Tibial nerve (tissue), 4 donors: ENCODE measurements around the gene RPL35. TPM values are rescaled to one million over a fixed set of nuclear protein-coding genes. Genes with fewer than 3 reads are reported as not detected.

Experiments
- DNase-seq, 2 donors: peaks; one replicate each; pipeline ENCODE4 v3.0.0-alpha.2; 2019; ENCODE audit warnings: low spot score in 2 of 2
- H3K27ac ChIP-seq, 4 donors: fragments of 200-600 bp; sonication (generic) in 3 of 4; one replicate each; pipeline ENCODE4 v1.5.1; 2017 to 2019; ENCODE audit warnings: mild to moderate bottlenecking in 1 of 4
- H3K27me3 ChIP-seq, 2 donors: fragments of 200-600 bp; sonication (generic) in 1 of 2; one replicate each; pipeline versions ENCODE4 v1.5.1 to v1.6.0; 2017 to 2019
- H3K36me3 ChIP-seq, 3 donors: fragments of 200-600 bp; sonication (generic); one replicate each; pipeline ENCODE4 v1.5.1; 2018 to 2019
- H3K4me1 ChIP-seq, 4 donors: fragments of 200-600 bp; sonication (generic) in 3 of 4; one replicate each; pipeline ENCODE4 v1.5.1; 2017 to 2019
- H3K4me3 ChIP-seq, 4 donors: fragments of 200-600 bp; sonication (generic) in 3 of 4; one replicate each; pipeline ENCODE4 v1.5.1; 2017 to 2019; ENCODE audit warnings: mild to moderate bottlenecking in 1 of 4, moderate library complexity in 1 of 4
- H3K9me3 ChIP-seq, 4 donors: fragments of 200-600 bp; sonication (generic) in 3 of 4; one replicate each; pipeline ENCODE4 v1.5.1; 2017 to 2019
- CTCF ChIP-seq, 5 experiments: fragments of 200-600 bp in 3 of 5; fragments of 450-650 bp in 2 of 5; sonication (generic) in 3 of 5; IDR thresholded peaks; one replicate each; pipeline ENCODE4 v1.5.1; 2016 to 2019; ENCODE audit warnings: antibody characterized with exemption in 5 of 5, mild to moderate bottlenecking in 3 of 5, moderate library complexity in 2 of 5
- EP300 ChIP-seq, 2 donors: sonication (generic); formaldehyde crosslinking; IDR thresholded peaks; one replicate each; pipeline ENCODE4 v1.6.1; 2017; ENCODE audit warnings: antibody characterized with exemption in 2 of 2, mild to moderate bottlenecking in 1 of 2
- POLR2A ChIP-seq, 2 donors: fragments of 450-650 bp; IDR thresholded peaks; one replicate each; pipeline ENCODE4 v1.6.1; 2017; ENCODE audit warnings: antibody characterized with exemption in 2 of 2, mild to moderate bottlenecking in 2 of 2, moderate library complexity in 2 of 2
- WGBS, 2 donors: methylation state at CpG; one replicate each; pipeline ENCODE4 v1.1.5; 2018; 5-methylcytosine and 5-hydroxymethylcytosine counted together
- total RNA-seq, 4 donors: library from RNA; depleted of rRNA; stranded (reverse); fragments of >200 nt; gene quantifications; one replicate each; pipeline ENCODE4 v1.1.0, GENCODE V29; 2016

RPL35 gene
- total RNA-seq, 4 donors from 2014 or later, result 1,854 to 2,171 (median 1,912) TPM

GRCh38 chr9:124857533-124858162 is 4.1 kb downstream of the RPL35 start:
- 84 to 89% methylated on average over 24 of the region's 24 CpGs for WGBS, 2 donors
- no peak overlapping the region for H3K27ac ChIP-seq
- H3K4me3 ChIP-seq, result no peak overlapping the region
- no peaks in the 10 kb centered on the region for H3K9me3 ChIP-seq
- no peaks in the 10 kb centered on the region for H3K27me3 ChIP-seq
- no peak for DNase-seq
- H3K4me1 ChIP-seq, result peaks cover 0 to 43% (median 24%) of the 10 kb centered on the region in 4 donors
- H3K36me3 ChIP-seq, result peaks cover 0 to 50% (median 8%) of the 10 kb centered on the region in 3 donors
- TF ChIP-seq EP300 (IDR thresholded peaks at IDR 0.05) (no peak), POLR2A (IDR thresholded peaks at IDR 0.05) (no peak), CTCF (IDR thresholded peaks at IDR 0.05) (no peak)

GRCh38 chr9:124855944-124856765 is 5.6 kb downstream of the RPL35 start:
- no peak for DNase-seq
- H3K27me3 ChIP-seq, result no peaks in the 10 kb centered on the region
- 57 to 67% methylated on average over 14 to 15 of the region's 16 CpGs for WGBS, 2 donors
- peak; percentile 8 to 25 (median 13) for TF ChIP-seq CTCF (IDR thresholded peaks at IDR 0.05)
- TF ChIP-seq POLR2A (IDR thresholded peaks at IDR 0.05), result no peak
- peaks cover 0 to 50% (median 8%) of the 10 kb centered on the region in 3 donors for H3K36me3 ChIP-seq
- H3K4me1 ChIP-seq, result peaks cover 0 to 52% (median 31%) of the 10 kb centered on the region in 4 donors
- H3K27ac ChIP-seq, result peak overlapping the region in 1 of 4 donors; percentile 36
- H3K4me3 ChIP-seq, result no peak overlapping the region
- no peaks in the 10 kb centered on the region for H3K9me3 ChIP-seq

- no peak overlapping the region for H3K4me3 ChIP-seq
- peaks cover 0 to 51% (median 26%) of the 10 kb centered on the region in 4 donors for H3K4me1 ChIP-seq
- peaks cover 0 to 47% (median 8%) of the 10 kb centered on the region in 3 donors for H3K36me3 ChIP-seq
- H3K27ac ChIP-seq, result peak overlapping the region in 1 of 4 donors; percentile 36
- 82 to 88% methylated on average over 18 of the region's 18 CpGs for WGBS, 2 donors
- no peaks in the 10 kb centered on the region for H3K27me3 ChIP-seq
- H3K9me3 ChIP-seq, result no peaks in the 10 kb centered on the region
- TF ChIP-seq EP300 (IDR thresholded peaks at IDR 0.05) (no peak), POLR2A (IDR thresholded peaks at IDR 0.05) (no peak), CTCF (IDR thresholded peaks at IDR 0.05) (no peak)
- no peak for DNase-seq
Measured at GRCh38 chr9:124855566-124855943, 6.2 kb downstream of the RPL35 start.

- Histone ChIP-seq H3K4me3 (no peak overlapping the region), H3K27ac (peak overlapping the region in 1 of 4 donors; percentile 36), H3K9me3 (no peaks in the 10 kb centered on the region), H3K27me3 (no peaks in the 10 kb centered on the region), H3K36me3 (peaks cover 0 to 40% (median 4%) of the 10 kb centered on the region in 3 donors), H3K4me1 (peaks cover 0 to 50% (median 19%) of the 10 kb centered on the region in 4 donors)
- TF ChIP-seq EP300 (IDR thresholded peaks at IDR 0.05) (no peak), POLR2A (IDR thresholded peaks at IDR 0.05) (no peak), CTCF (IDR thresholded peaks at IDR 0.05) (no peak)
- no peak for DNase-seq
- WGBS, 2 donors, result 60 to 63% methylated on average over 7 of the region's 7 CpGs
Measured at GRCh38 chr9:124854822-124855221, 6.9 kb downstream of the RPL35 start.

GRCh38 chr9:124854161-124854560 is 7.6 kb downstream of the RPL35 start:
- Histone ChIP-seq H3K4me1 (peaks cover 0 to 48% (median 16%) of the 10 kb centered on the region in 4 donors), H3K27me3 (no peaks in the 10 kb centered on the region), H3K4me3 (no peak overlapping the region), H3K36me3 (peaks cover 0 to 33% (median 0%) of the 10 kb centered on the region in 3 donors), H3K9me3 (no peaks in the 10 kb centered on the region), H3K27ac (peak overlapping the region in 2 of 4 donors; percentile 66)
- TF ChIP-seq EP300 (IDR thresholded peaks at IDR 0.05), result no peak
- no peak for TF ChIP-seq POLR2A (IDR thresholded peaks at IDR 0.05)
- no peak for DNase-seq
- WGBS, 2 donors, result 82 to 85% methylated on average over 8 of the region's 8 CpGs
